HG02884 (cell line): ENCODE results near the gene C1S.
"Not testable (repeated sequence)": the region's sequence is repeated elsewhere in the genome, so short reads cannot be mapped to it uniquely, and the experiment has no call there.

Experiments used
- ATAC-seq: cut with Tn5 transposase; IDR thresholded peaks from one replicate; pipeline ENCODE4 v1.9.1; 2021; ENCODE audit warnings: mild to moderate bottlenecking, moderate library complexity; ENCODE audit not compliant: unreplicated experiment

C1S gene

DNA sequence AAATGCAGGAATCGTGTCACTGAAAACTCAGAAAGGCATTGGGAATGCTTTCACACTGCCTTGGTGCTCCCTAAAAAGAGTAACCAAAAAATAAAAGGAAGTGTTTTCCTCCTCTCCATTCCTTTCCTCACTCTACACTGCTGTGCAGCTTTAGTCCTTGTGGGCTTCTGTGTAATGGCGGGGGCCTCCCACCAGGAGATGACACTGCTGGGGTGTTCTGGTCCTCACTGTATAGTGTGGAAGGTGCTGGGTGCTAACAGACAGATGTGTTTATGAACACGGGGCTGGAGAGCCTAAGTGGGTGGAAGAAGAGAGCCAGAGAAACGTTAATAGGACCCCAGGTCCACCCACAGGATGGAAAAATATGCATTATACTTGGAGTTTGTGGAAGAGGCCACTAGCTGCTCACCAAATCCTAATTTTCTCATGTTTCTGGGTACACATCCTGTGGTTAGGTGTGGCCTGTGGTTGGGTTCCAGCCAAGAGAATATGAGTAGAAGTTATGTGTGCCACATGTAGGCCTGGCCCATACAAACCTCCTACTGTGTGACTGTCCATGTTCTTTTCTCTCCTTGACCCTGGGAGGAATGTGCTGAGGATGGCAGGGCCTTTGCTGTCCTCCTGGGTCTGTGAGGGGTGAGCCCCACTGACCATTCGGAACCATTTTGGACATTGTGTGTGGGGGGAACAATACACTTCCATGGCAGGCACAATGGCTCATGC lies 14.0 kb upstream of the C1S start:
- ATAC-seq, result no peak

DNA sequence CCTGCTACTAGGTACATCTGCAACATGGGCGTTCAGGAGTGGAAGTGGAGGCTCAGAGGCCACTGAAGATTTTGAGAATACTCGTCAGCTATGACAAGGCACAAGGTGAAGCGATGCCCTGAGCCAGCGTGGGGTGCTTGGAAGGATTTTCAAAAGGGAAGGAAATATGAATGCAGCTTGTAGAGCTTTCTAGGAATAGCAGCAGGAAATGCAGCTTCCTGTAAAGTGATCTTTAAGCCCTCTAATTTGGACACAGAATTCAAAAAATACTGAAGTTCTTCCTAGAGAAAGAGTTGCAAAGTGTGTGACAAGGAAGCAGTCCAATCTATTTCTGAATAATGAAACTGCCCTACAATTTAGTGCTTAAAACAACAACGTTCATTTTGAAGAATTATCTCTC lies 13.2 kb upstream of the C1S start:
- no peak for ATAC-seq

DNA sequence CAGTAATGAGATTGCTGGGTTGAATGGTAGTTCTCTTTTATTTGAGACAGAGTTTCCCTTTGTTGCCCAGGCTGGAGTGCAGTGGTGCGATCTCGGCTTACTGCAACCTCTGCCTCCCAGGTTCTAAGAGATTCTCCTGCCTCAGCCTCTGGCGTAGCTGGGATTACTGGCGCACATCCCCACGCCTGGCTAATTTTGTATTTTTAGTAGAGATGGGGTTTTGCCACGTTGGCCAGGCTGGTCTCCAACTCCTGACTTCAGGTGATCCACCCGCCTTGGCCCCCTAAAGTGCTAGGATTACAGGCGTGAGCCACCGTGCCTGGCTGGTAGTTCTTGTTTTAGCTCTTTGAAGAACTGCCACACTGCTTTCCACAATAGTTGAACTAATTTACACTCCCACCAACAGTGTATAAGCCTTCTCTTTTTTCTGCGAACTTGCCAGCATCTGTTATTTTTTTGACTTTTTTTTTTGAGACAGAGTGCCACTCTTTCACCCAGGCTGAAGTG lies 11.0 kb upstream of the C1S start:
- not testable (repeated sequence) for ATAC-seq

- ATAC-seq, result not testable (repeated sequence)
Measured at GRCh38 chr12:7049973-7050372, 10.5 kb upstream of the C1S start.

GRCh38 chr12:7054925-7055324 lies 5.6 kb upstream of the C1S start:
- no peak for ATAC-seq

GRCh38 chr12:7055736-7056135 lies 4.8 kb upstream of the C1S start:
- ATAC-seq, result not testable (repeated sequence)

- ATAC-seq, result no peak
Measured at GRCh38 chr12:7058163-7058845, 2.2 kb upstream of the C1S start.

- no peak for ATAC-seq
Measured at GRCh38 chr12:7058850-7059395, 1.6 kb upstream of the C1S start.

DNA sequence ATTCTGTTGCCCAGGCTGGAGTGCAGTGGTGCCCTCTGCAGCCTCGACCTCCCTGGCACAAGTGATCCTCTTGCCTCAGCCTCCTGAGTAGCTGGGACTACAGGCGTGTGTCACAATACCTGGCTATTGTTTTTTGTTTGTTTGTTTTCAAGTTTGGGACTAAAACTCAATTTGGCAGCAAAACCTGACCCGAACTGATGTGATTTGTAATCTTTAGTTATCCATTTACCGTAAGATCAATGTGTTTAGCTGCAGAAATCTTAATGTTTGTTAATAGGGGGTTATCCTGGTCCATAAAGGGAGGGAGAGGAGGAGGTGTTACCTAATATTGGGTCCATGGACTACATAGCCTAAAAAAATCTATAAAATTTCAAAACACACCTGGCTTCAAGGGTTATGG lies 738 bp upstream of the C1S start:
- no peak for ATAC-seq

- no peak for ATAC-seq
Measured at GRCh38 chr12:7061138-7061537, 620 bp downstream of the C1S start.

GRCh38 chr12:7061596-7061995 lies 1.1 kb downstream of the C1S start:
- no peak for ATAC-seq

GRCh38 chr12:7064516-7064915 lies 4.0 kb downstream of the C1S start:
- no peak for ATAC-seq

GRCh38 chr12:7065073-7065623 lies 4.6 kb downstream of the C1S start:
- no peak for ATAC-seq

GRCh38 chr12:7066596-7066995 lies 6.1 kb downstream of the C1S start:
- ATAC-seq, result no peak

DNA sequence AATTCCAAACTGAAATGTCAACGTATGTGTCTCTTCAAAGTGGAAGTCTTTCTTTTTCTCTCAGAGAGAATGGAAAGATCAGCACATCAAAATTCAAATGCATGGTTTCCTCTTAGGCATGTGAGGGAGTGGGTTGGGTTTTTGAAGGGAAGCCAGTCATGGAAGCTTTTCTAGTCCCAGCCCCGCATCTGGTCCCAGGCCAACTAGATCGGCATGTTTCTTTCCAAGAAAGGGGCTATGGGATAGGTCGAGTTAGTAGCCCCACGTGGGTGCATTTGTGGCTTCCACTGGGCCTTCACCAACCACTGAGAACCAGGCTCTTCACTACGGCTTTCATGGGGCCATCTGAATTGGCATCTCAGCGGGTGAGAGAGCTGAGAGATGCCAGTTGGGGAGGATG lies 6.6 kb downstream of the C1S start:
- ATAC-seq, result no peak

GRCh38 chr12:7068240-7068993 lies 7.9 kb downstream of the C1S start:
- no peak for ATAC-seq

GRCh38 chr12:7068994-7069346 lies 8.5 kb downstream of the C1S start:
- ATAC-seq, result no peak

DNA sequence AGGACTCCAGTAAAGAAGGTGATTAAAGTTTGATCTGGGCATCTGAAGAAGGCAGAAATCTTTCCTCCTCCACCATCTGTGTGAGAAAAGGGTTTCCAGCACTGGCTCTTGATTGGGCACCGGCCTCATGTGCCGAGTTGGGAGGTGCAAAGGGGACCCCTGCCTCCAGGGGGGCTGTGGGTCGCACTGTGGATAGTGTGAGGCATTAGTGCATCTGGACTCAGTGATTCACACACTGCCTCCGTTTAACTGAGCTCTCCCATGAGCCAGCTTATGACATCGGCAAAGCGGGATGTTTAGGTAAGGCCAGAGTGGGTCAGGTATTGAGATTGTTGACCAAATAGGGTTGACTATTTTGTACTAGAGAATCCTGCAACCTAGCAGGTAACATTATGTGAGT lies 8.9 kb downstream of the C1S start:
- no peak for ATAC-seq

DNA sequence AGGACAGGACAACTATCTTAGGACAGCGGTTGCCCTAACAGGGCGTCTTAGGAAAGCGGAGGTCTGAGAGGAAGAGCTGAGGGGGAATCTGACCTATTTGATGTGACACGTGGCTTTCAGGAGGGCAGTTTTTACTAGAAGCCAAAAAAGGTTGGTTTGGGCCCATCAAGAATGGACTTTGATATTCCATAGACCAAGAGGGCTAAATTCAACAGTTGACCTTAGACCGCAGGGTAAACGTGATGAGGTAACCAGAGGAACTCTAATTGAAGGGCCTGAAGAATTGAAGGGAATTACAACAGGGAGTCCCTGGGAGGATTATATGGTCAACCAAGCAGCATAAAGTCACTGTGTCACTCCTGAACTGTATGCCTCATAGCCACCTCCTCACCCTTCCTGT lies 11.5 kb downstream of the C1S start:
- ATAC-seq, result no peak

GRCh38 chr12:7072554-7072953 lies 12.0 kb downstream of the C1S start:
- ATAC-seq, result no peak

GRCh38 chr12:7073946-7074345 lies 13.4 kb downstream of the C1S start:
- no peak for ATAC-seq
